ENCODE data around the gene LPAR5.

The LPAR5 gene

GRCh38 chr12:6635375-6635855 is 344 bp downstream of the LPAR5 start:
- DNase-seq = peak; percentile 39

- peak; percentile 43 for DNase-seq
These were observed 3.5 kb downstream of the LPAR5 start for GRCh38 chr12:6632026-6632983.

GRCh38 chr12:6631549-6631961 is 4.2 kb downstream of the LPAR5 start:
- no peak for DNase-seq

- no peak for DNase-seq
These were observed 5.0 kb downstream of the LPAR5 start for GRCh38 chr12:6630736-6631135.

GRCh38 chr12:6627616-6628015 is 8.1 kb downstream of the LPAR5 start:
- DNase-seq = no peak

- DNase-seq = no peak
These were observed 9.0 kb downstream of the LPAR5 start for GRCh38 chr12:6626654-6627283.

GRCh38 chr12:6620885-6621274 is 14.9 kb downstream of the LPAR5 start:
- no peak for DNase-seq

- peak; percentile 47 for DNase-seq
These were observed 15.4 kb downstream of the LPAR5 start for GRCh38 chr12:6620137-6620884.

GRCh38 chr12:6618483-6619225 is 17.1 kb downstream of the LPAR5 start:
- no peak for DNase-seq

- DNase-seq = no peak
These were observed 20.0 kb downstream of the LPAR5 start for GRCh38 chr12:6615802-6616201.

GRCh38 chr12:6614513-6615172 is 21.1 kb downstream of the LPAR5 start:
- DNase-seq = no peak

- peak; percentile 33 for DNase-seq
These were observed 21.8 kb downstream of the LPAR5 start for GRCh38 chr12:6613776-6614512.

- no peak for DNase-seq
These were observed 22.6 kb downstream of the LPAR5 start for GRCh38 chr12:6613015-6613775.

GRCh38 chr12:6612652-6613014 is 23.1 kb downstream of the LPAR5 start:
- DNase-seq = no peak

- no peak for DNase-seq
These were observed 23.5 kb downstream of the LPAR5 start for GRCh38 chr12:6612247-6612646.

GRCh38 chr12:6608592-6609281 is 27.0 kb downstream of the LPAR5 start:
- DNase-seq = no peak

GRCh38 chr12:6607751-6608591 is 27.8 kb downstream of the LPAR5 start:
- DNase-seq = peak; percentile 51

- DNase-seq = peak; percentile 65
These were observed 29.2 kb downstream of the LPAR5 start for GRCh38 chr12:6606331-6607131.
